GM12878 (cell line): ENCODE data around the gene ADGRB2. TPM values are rescaled to one million over a fixed set of nuclear protein-coding genes. Genes with fewer than 3 reads are reported as not detected.

ENCODE experiments used
- ATAC-seq: fragments of 200-7000 bp; cut with Tn5 transposase; 3 replicates; pipeline ENCODE4 v1.9.1; 2020; ENCODE audit warnings: mild to moderate bottlenecking, moderate library complexity
- BruUV-seq: library from RNA; stranded (reverse); fragments of 400-500 nt; replicated peaks from 2 replicates; lab custom pipeline; 2021; lab: Mats Ljungman, UMichigan
- CTCF ChIA-PET: fragments of 300-600 bp; sonication (Branson Sonifier 250); formaldehyde crosslinking; extraction: SDS; loops from one replicate; lab custom pipeline; 2021; ENCODE audit warnings: inconsistent platforms; lab: Yijun Ruan, JAX
- POLR2A ChIA-PET: fragments of 350-600 bp; formaldehyde crosslinking; extraction: SDS; loops from one replicate; lab custom pipeline; 2021; ENCODE audit warnings: inconsistent platforms; lab: Charles Lee
- RAD21 ChIA-PET: fragments of 300-600 bp; sonication (Branson Sonifier 250); formaldehyde crosslinking; loops from one replicate; lab custom pipeline; 2023; ENCODE audit warnings: antibody characterized with exemption; ENCODE audit not compliant: unreplicated experiment; lab: Charles Lee
- SMC1A ChIA-PET: fragments of 300-600 bp; sonication (Branson Sonifier 250); formaldehyde crosslinking; loops from one replicate; lab custom pipeline; 2023; ENCODE audit not compliant: unreplicated experiment, uncharacterized antibody; lab: Charles Lee
- DNase-seq: peaks from one replicate; pipeline ENCODE4 v3.0.0-alpha.2; 2011; ENCODE audit warnings: low read depth, low spot score
- FAIRE-seq: peaks from 3 replicates; lab custom pipeline; 2011; peaks lifted over from hg19 to GRCh38; lab: Jason Lieb, UNC
- H2AFZ ChIP-seq: 2 replicates; pipeline ENCODE4 v1.6.0; 2011; ENCODE audit warnings: low read depth, low read length, control low read depth; ENCODE audit not compliant: control insufficient read depth
- H3K27ac ChIP-seq: 2 replicates; pipeline ENCODE4 v1.5.1; 2011; ENCODE audit warnings: control low read depth; ENCODE audit not compliant: control insufficient read depth, insufficient read depth
- H3K27me3 ChIP-seq, 2 experiments: replicated peaks in 1 of 2; 2 replicates each; pipeline versions ENCODE4 v1.6.0 to v1.6.1; 2011; ENCODE audit warnings: low read length in 1 of 2; ENCODE audit not compliant: control insufficient read depth in 2 of 2, insufficient read depth in 2 of 2
- H3K36me3 ChIP-seq, 2 experiments: 2 replicates each; pipeline ENCODE4 v1.5.1; 2011; ENCODE audit warnings: low read length in 1 of 2; ENCODE audit not compliant: control insufficient read depth in 2 of 2, insufficient read depth in 2 of 2
- H3K4me1 ChIP-seq: 2 replicates; pipeline ENCODE4 v1.6.1; 2011; ENCODE audit warnings: mild to moderate bottlenecking, low read length, moderate library complexity, mixed read lengths; ENCODE audit not compliant: control insufficient read depth, insufficient read depth
- H3K4me2 ChIP-seq: 2 replicates; pipeline ENCODE4 v1.6.0; 2011; ENCODE audit warnings: control low read depth; ENCODE audit not compliant: control insufficient read depth, insufficient read depth
- H3K4me3 ChIP-seq: fragments of 200-600 bp; sonication (generic); 2 replicates; pipeline ENCODE4 v1.5.1; 2016
- H3K79me2 ChIP-seq: 2 replicates; pipeline ENCODE4 v1.6.0; 2011; ENCODE audit warnings: low read length; ENCODE audit not compliant: control insufficient read depth, insufficient read depth
- H3K9ac ChIP-seq: 2 replicates; pipeline ENCODE4 v1.8.0; 2011; ENCODE audit warnings: low read length, control low read depth, mixed read lengths; ENCODE audit not compliant: control insufficient read depth, insufficient read depth
- H3K9me3 ChIP-seq: replicated peaks from 3 replicates; pipeline ENCODE4 v1.5.1; 2011; ENCODE audit warnings: mild to moderate bottlenecking, low read length; ENCODE audit not compliant: control insufficient read depth, insufficient read depth
- H4K20me1 ChIP-seq: 2 replicates; pipeline ENCODE4 v1.6.0; 2011; ENCODE audit not compliant: control insufficient read depth, insufficient read depth
- ASH2L ChIP-seq: fragments of 300-600, 200-600 bp; sonication (generic); IDR thresholded peaks from 2 replicates; pipeline ENCODE4 v1.6.1; 2017; ENCODE audit warnings: low read depth, mild to moderate bottlenecking, borderline replicate concordance
- BMI1 ChIP-seq: fragments of 450-650 bp; IDR thresholded peaks from 2 replicates; pipeline ENCODE4 v1.6.1; 2016; ENCODE audit warnings: mild to moderate bottlenecking, moderate library complexity, borderline replicate concordance
- IRF4 ChIP-seq: IDR thresholded peaks from 2 replicates; pipeline ENCODE4 v1.6.1; 2011; ENCODE audit warnings: low read depth, low read length
- RUNX3 ChIP-seq: IDR thresholded peaks from 2 replicates; pipeline ENCODE4 v1.6.1; 2012; ENCODE audit warnings: low read length, inconsistent platforms
- SMAD5 ChIP-seq: IDR thresholded peaks from 2 replicates; pipeline ENCODE4 v1.6.1; 2016; ENCODE audit warnings: antibody characterized with exemption, low read depth
- SREBF2 ChIP-seq: IDR thresholded peaks from 2 replicates; pipeline ENCODE4 v1.6.1; 2012; ENCODE audit warnings: mild to moderate bottlenecking, low read length
- TAF1 ChIP-seq: IDR thresholded peaks from 2 replicates; pipeline ENCODE4 v1.6.1; 2011; ENCODE audit warnings: mild to moderate bottlenecking, low read depth, low read length, borderline replicate concordance
- TCF3 ChIP-seq: IDR thresholded peaks from 2 replicates; pipeline ENCODE4 v1.6.1; 2012; ENCODE audit warnings: low read depth, mild to moderate bottlenecking, low read length, borderline replicate concordance; ENCODE audit not compliant: insufficient read depth
- YBX1 ChIP-seq: fragments of 450-650 bp; IDR thresholded peaks from 2 replicates; pipeline ENCODE4 v1.6.1; 2016; ENCODE audit warnings: antibody characterized with exemption
- ZNF622 ChIP-seq: fragments of 450-650 bp; IDR thresholded peaks from 2 replicates; pipeline ENCODE4 v1.6.1; 2017; ENCODE audit warnings: mild to moderate bottlenecking, inconsistent platforms
- WGBS: methylation state at CpG from one replicate; pipeline ENCODE4 v1.1.6; 2016; ENCODE audit warnings: low lambda C conversion rate; ENCODE audit not compliant: insufficient replicate concordance, insufficient coverage; ENCODE audit errors: missing lambda C conversion rate; 5-methylcytosine and 5-hydroxymethylcytosine counted together
- in situ Hi-C: fragments of 300-500 bp; cut with MboI; formaldehyde crosslinking; loops from 9 replicates; pipeline ENCODE4 v1.14.3; 2018; ENCODE audit warnings: mixed read lengths
- intact Hi-C: fragments of 100-400 bp; cut with micrococcal nuclease; formaldehyde crosslinking; loops from one replicate; pipeline ENCODE4 v1.14.2; 2022; ENCODE audit not compliant: unreplicated experiment
- polyA plus RNA-seq, 11 experiments: library from polyadenylated mRNA; depleted of rRNA in 4 of 11; unstranded in 6 of 11; stranded (reverse) in 5 of 11; fragments of >200 nt; fragmentation: Nextera tagmentation in 4 of 11; fragmentation: Illumina TruSeq in 1 of 11; extraction: Ambion mirVana in 4 of 11; extraction: Trizol in 1 of 11; gene quantifications; 1 replicate in 1 of 11; 2 replicates in 10 of 11; pipeline versions ENCODE4 v1.2.1 to v1.2.3, GENCODE V29; 2011 to 2016; ENCODE audit warnings: inconsistent platforms in 2 of 11, missing spikeins in 2 of 11, low read depth in 1 of 11
- total RNA-seq, 4 experiments: library from RNA; depleted of rRNA in 3 of 4; stranded (reverse); fragments of >200 nt in 3 of 4; fragmentation: Illumina TruSeq in 1 of 4; extraction: Trizol in 1 of 4; gene quantifications; 2 replicates each; pipeline versions ENCODE4 v1.2.1 to v1.2.3, GENCODE V29; 2013 to 2021
- TF ChIP-seq, protein P1 (sequence below): fragments of 450-650 bp; IDR thresholded peaks from 2 replicates; pipeline ENCODE4 v1.6.1; 2017; ENCODE audit warnings: mild to moderate bottlenecking, low read depth, inconsistent platforms; ENCODE audit not compliant: poor library complexity, severe bottlenecking
- TF ChIP-seq, protein P2 (sequence below): fragments of 150-350 bp; IDR thresholded peaks from 2 replicates; pipeline ENCODE4 v1.6.1; 2014; ENCODE audit warnings: mild to moderate bottlenecking, low read depth, low read length

Gene ADGRB2
- total and polyA plus RNA-seq, 10 of the 15 experiments (the other 5 are each of a cell fraction or from before 2014, with no cell fraction given), result 0.11 to 0.33 (median 0.18) TPM; not detected in 4

DNA sequence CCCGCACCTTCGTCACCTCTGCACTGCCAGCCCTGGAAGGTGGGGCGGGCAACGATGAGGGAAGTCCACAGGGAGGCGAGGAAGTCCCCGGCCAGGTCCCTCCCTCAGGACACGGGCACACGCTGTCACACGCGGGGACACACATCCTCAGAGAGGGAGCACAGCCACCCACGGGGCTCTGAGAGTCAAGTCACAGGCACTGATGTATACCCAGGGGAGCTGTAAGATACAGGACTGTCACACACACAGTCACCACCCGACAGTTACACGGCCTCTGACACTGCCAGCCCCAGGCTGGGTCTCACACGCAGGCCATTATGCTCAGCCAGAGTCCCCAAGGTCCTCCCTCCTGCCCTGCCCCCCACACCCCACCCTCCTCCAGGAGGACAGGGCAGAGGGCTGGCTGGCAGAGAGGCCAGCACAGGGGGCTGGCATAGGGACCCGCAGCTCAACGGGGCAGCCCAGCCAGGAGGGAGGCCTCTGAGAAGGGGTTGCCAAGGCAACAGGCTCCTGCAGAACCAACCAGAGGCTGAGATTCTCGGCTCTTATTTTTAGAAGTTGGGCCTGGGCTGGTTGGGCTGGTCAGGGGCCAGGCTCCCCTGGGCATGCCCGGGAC lies 17.7 kb upstream of the ADGRB2 start (continued):
- TF ChIP-seq ZNF622 (no peak), RUNX3 (no peak), TAF1 (no peak)
- TF ChIP-seq, protein P1, sequence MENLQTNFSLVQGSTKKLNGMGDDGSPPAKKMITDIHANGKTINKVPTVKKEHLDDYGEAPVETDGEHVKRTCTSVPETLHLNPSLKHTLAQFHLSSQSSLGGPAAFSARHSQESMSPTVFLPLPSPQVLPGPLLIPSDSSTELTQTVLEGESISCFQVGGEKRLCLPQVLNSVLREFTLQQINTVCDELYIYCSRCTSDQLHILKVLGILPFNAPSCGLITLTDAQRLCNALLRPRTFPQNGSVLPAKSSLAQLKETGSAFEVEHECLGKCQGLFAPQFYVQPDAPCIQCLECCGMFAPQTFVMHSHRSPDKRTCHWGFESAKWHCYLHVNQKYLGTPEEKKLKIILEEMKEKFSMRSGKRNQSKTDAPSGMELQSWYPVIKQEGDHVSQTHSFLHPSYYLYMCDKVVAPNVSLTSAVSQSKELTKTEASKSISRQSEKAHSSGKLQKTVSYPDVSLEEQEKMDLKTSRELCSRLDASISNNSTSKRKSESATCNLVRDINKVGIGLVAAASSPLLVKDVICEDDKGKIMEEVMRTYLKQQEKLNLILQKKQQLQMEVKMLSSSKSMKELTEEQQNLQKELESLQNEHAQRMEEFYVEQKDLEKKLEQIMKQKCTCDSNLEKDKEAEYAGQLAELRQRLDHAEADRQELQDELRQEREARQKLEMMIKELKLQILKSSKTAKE, result no peak

DNA sequence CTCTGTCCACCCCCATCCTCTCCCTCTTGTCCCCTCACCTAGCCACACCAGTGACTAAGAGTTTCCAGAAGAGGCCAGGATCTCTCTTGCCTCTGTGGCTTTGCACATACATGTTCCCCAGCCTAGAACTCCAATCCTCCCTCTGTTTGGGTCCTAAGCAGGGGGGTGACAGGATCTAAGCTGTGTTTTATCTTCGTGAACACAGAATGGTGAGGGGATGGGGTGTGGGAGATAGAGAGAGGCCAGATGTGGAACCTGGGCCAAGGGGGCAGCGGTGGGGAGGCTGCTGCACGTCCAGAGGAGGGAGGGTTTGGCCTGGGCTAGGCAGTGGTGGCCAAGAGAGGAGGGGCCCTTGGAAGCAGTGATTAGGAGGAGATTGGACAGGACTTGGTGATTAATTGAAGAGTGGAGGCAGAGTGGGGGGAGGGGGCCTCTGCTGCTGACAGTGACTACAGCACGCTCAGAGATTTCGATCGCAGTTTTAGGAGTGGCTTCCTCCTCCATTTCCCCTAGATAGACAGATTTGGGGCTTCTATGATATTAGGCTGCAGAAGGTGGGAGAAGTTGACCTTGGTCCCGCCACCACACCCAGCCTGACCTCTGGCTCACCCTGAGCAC lies 17.1 kb upstream of the ADGRB2 start:
- ATAC-seq (no peak), FAIRE-seq (no peak), DNase-seq (no peak)
- H3K4me3 ChIP-seq, result no peak overlapping the region
- no peak overlapping the region for H3K9ac ChIP-seq
- H3K4me2 ChIP-seq, result no peak overlapping the region
- no peak for TF ChIP-seq IRF4
- TF ChIP-seq SREBF2, result no peak
- TF ChIP-seq SMAD5, result no peak
- TF ChIP-seq, protein P2, sequence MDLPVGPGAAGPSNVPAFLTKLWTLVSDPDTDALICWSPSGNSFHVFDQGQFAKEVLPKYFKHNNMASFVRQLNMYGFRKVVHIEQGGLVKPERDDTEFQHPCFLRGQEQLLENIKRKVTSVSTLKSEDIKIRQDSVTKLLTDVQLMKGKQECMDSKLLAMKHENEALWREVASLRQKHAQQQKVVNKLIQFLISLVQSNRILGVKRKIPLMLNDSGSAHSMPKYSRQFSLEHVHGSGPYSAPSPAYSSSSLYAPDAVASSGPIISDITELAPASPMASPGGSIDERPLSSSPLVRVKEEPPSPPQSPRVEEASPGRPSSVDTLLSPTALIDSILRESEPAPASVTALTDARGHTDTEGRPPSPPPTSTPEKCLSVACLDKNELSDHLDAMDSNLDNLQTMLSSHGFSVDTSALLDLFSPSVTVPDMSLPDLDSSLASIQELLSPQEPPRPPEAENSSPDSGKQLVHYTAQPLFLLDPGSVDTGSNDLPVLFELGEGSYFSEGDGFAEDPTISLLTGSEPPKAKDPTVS, result no peak
- TF ChIP-seq TCF3, result no peak
- no peak for TF ChIP-seq YBX1
- no peak for TF ChIP-seq ASH2L
- no peak for TF ChIP-seq BMI1
- SMC1A ChIA-PET, result no interaction called here
- H3K9me3 ChIP-seq, result no peaks in the 10 kb centered on the region
- BruUV-seq, result no TSS peak
- no peaks in the 10 kb centered on the region for H4K20me1 ChIP-seq
- H3K79me2 ChIP-seq, result no peaks in the 10 kb centered on the region
- H3K27me3 ChIP-seq, result peaks cover 1 to 5% of the 10 kb centered on the region in 2 experiments; a peak in 1 of 4 replicates
- H3K4me1 ChIP-seq, result peaks cover 10% of the 10 kb centered on the region
- 55% methylated on average over 7 of the region's 7 CpGs for WGBS
- in situ Hi-C loops, result no loop called here
- RAD21 ChIA-PET, result no interaction called here
- no peak overlapping the region for H2AFZ ChIP-seq
- intact Hi-C loops, result no loop called here
- no peak overlapping the region for H3K27ac ChIP-seq
- POLR2A ChIA-PET, result no interaction called here
- CTCF ChIA-PET, result interaction anchor here (3.0 kb wide), 1 partner anchor 8 kb away, joined by 19 read pairs; no protein-coding TSS in a partner anchor
- no peaks in the 10 kb centered on the region for H3K36me3 ChIP-seq
